Transverse colon (tissue), 4 donors: ENCODE measurements around the gene METAP2.
"Not testable (repeated sequence)": the region's sequence is repeated elsewhere in the genome, so short reads cannot be mapped to it uniquely, and the experiment has no call there.

Experiments used
- POLR2A ChIP-seq: fragments of 450-650 bp; IDR thresholded peaks from one replicate; pipeline ENCODE4 v1.6.1; 2016; ENCODE audit warnings: antibody characterized with exemption, mild to moderate bottlenecking, moderate library complexity
- POLR2AphosphoS5 ChIP-seq, 3 donors: sonication (generic); formaldehyde crosslinking; IDR thresholded peaks; one replicate each; pipeline ENCODE4 v1.6.1; 2016; ENCODE audit warnings: antibody characterized with exemption in 3 of 3
- TF ChIP-seq, protein P1 (sequence below), 5 experiments: fragments of 200-600 bp in 3 of 5; fragments of 450-650 bp in 2 of 5; sonication (generic) in 3 of 5; IDR thresholded peaks; 1 replicate in 2 of 5; 2 replicates in 3 of 5; pipeline ENCODE4 v1.5.1; 2016 to 2017; ENCODE audit warnings: antibody characterized with exemption in 5 of 5, inconsistent platforms in 3 of 5, mild to moderate bottlenecking in 2 of 5, moderate library complexity in 1 of 5

DNA sequence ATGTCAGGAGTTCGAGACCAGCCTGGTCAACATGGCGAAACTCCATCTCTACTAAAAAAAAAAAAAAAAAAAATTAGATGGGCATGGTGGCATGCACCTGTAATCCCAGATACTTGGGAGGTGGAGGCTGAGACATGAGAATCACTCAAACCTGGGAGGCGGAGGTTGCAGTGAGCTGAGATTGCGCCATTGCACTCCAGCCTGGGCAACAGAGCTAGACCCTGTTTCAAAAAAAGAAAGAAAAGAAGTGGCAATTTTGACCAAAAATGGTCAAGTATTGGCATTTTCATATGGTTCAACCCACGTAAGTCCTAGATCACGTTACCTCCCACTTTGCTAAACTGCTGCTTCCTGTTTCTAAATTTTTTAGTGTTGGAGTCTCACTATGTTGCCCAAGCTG, 8.6 kb downstream of the METAP2 start:
- TF ChIP-seq, protein P1, sequence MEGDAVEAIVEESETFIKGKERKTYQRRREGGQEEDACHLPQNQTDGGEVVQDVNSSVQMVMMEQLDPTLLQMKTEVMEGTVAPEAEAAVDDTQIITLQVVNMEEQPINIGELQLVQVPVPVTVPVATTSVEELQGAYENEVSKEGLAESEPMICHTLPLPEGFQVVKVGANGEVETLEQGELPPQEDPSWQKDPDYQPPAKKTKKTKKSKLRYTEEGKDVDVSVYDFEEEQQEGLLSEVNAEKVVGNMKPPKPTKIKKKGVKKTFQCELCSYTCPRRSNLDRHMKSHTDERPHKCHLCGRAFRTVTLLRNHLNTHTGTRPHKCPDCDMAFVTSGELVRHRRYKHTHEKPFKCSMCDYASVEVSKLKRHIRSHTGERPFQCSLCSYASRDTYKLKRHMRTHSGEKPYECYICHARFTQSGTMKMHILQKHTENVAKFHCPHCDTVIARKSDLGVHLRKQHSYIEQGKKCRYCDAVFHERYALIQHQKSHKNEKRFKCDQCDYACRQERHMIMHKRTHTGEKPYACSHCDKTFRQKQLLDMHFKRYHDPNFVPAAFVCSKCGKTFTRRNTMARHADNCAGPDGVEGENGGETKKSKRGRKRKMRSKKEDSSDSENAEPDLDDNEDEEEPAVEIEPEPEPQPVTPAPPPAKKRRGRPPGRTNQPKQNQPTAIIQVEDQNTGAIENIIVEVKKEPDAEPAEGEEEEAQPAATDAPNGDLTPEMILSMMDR (IDR thresholded peaks at IDR 0.05), result not testable (repeated sequence)
- TF ChIP-seq POLR2AphosphoS5 (IDR thresholded peaks at IDR 0.05); POLR2A: not testable (repeated sequence)
